ENCODE measurements around the gene COTL1. TPM values are rescaled to one million over a fixed set of nuclear protein-coding genes. Genes with fewer than 3 reads are reported as not detected.

COTL1 gene
- total and polyA plus RNA-seq, 2 donors from 2014 or later: 122 to 136 TPM

DNA sequence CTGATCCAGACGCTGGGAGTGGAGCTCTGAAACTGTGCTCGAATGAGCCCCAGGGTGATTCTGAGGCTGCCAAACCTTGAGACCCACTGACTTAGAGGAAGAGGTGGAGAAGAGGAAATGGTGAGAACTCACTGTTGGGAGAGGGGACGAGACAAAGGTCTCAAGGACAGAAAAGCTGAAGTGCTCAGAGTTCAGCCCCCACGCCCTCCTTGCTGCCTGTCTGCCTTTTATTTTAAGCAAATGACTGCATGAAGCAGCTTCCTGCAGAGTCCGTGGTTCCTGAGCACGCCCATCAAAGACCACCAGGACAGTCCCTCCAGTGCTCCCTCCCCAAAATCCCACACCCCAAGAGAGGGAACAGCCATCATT is 20.4 kb downstream of the COTL1 start:
- Histone ChIP-seq H3K36me3 (ENCODE audit: control insufficient read depth in 2 of 3, insufficient read depth in 3 of 3, low read length in 3 of 3) (no peaks in the 10 kb centered on the region), H3K9ac (ENCODE audit: low read length in 3 of 3) (peak overlapping the region in 1 of 3 donors; percentile 60), H3K4me3 (ENCODE audit: low read length in 3 of 3) (no peak overlapping the region), H3K27me3 (ENCODE audit: control insufficient read depth, insufficient read depth, low read length) (no peaks in the 10 kb centered on the region), H3K27ac (ENCODE audit: low read depth in 2 of 2, low read length in 2 of 2) (peak overlapping the region; percentile 7 to 65), H3K9me3 (ENCODE audit: control insufficient read depth in 2 of 3, insufficient read depth in 1 of 3, low read length in 3 of 3) (no peaks in the 10 kb centered on the region), H3K4me1 (ENCODE audit: control insufficient read depth in 2 of 3, insufficient read depth in 2 of 3, low read depth in 1 of 3, low read length in 3 of 3) (peaks cover 3 to 48% (median 4%) of the 10 kb centered on the region in 3 donors)
- DNase-seq (peak in 1 of 5 donors; percentile 48), FAIRE-seq (no peak)
- intact Hi-C loops (cut with DNase I): no loop called here
- TF ChIP-seq, protein P1, sequence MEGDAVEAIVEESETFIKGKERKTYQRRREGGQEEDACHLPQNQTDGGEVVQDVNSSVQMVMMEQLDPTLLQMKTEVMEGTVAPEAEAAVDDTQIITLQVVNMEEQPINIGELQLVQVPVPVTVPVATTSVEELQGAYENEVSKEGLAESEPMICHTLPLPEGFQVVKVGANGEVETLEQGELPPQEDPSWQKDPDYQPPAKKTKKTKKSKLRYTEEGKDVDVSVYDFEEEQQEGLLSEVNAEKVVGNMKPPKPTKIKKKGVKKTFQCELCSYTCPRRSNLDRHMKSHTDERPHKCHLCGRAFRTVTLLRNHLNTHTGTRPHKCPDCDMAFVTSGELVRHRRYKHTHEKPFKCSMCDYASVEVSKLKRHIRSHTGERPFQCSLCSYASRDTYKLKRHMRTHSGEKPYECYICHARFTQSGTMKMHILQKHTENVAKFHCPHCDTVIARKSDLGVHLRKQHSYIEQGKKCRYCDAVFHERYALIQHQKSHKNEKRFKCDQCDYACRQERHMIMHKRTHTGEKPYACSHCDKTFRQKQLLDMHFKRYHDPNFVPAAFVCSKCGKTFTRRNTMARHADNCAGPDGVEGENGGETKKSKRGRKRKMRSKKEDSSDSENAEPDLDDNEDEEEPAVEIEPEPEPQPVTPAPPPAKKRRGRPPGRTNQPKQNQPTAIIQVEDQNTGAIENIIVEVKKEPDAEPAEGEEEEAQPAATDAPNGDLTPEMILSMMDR (IDR thresholded peaks at IDR 0.05; ENCODE audit: borderline replicate concordance, extremely low read depth, insufficient read depth): no peak

DNA sequence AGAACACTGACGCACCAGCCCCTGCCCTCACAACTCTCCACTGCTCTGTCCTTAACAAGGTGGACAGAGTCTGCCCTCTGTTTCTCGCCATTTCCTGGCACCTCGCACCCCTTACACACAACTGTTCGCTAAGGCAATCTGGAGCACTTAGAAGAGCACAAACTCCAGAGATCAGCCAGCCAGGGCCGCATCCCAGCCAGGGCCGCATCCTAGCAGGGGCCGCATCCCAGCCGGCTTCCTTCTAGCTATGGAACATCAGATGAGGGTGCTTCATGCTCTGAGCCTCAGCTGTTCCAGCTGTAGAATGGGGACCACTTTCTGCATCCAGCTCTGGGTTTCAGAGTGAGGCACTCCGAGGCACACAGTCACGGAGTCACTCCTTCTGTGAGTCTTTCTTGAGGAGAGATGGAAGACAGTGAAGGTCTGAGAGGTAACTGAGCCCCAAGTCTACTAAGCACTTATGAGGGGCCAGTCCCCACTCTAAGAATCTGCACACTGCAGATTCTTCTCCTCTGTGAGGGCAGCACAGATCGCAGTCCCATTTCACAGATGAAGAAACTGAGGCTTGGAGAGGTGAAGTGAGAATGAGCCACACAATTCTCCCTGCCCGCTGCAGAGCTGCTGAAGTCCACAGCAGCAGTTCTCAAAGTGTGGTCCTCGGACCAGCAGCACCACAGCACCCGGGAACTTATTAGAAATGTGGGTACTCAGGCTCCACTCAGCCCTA is 20.9 kb downstream of the COTL1 start:
- intact Hi-C loops (cut with DNase I): no loop called here
- TF ChIP-seq, protein P1 (IDR thresholded peaks at IDR 0.05; ENCODE audit: borderline replicate concordance, extremely low read depth, insufficient read depth): no peak
- Histone ChIP-seq H3K36me3 (ENCODE audit: control insufficient read depth in 2 of 3, insufficient read depth in 3 of 3, low read length in 3 of 3) (no peaks in the 10 kb centered on the region), H3K27me3 (ENCODE audit: control insufficient read depth, insufficient read depth, low read length) (no peaks in the 10 kb centered on the region), H3K4me1 (ENCODE audit: control insufficient read depth in 2 of 3, insufficient read depth in 2 of 3, low read depth in 1 of 3, low read length in 3 of 3) (peaks cover 3 to 48% (median 4%) of the 10 kb centered on the region in 3 donors), H3K9me3 (ENCODE audit: control insufficient read depth in 2 of 3, insufficient read depth in 1 of 3, low read length in 3 of 3) (no peaks in the 10 kb centered on the region), H3K4me3 (ENCODE audit: low read length in 3 of 3) (no peak overlapping the region), H3K27ac (ENCODE audit: low read depth in 2 of 2, low read length in 2 of 2) (peak overlapping the region; percentile 7 to 65), H3K9ac (ENCODE audit: low read length in 3 of 3) (peak overlapping the region in 1 of 3 donors; percentile 60)
- DNase-seq: no peak
- FAIRE-seq: no peak

DNA sequence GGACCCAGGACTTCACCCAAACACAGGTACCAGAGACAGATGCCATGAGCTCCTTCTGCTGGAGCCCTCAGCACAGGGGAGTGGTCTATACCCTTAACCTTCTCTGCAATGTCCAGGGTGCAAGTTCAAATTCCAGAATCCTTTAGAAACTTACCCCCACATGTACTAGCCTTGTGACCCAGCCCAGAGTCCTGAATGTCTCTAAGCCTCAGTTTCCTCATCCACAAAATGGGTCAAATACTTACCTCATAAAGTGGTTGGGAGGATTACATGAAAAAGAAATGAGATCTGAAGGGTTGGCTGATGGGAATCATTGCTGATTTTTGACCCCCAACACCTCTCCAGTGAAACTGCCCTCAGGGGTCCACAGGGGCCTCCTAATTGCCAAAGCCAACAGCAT is 21.7 kb downstream of the COTL1 start:
- intact Hi-C loops (cut with DNase I): no loop called here
- no peak for DNase-seq
- no peaks in the 10 kb centered on the region for H3K27me3 ChIP-seq (ENCODE audit: control insufficient read depth, insufficient read depth, low read length)
- H3K9me3 ChIP-seq (ENCODE audit: control insufficient read depth in 2 of 3, insufficient read depth in 1 of 3, low read length in 3 of 3): no peaks in the 10 kb centered on the region
- peaks cover 3 to 45% (median 4%) of the 10 kb centered on the region in 3 donors for H3K4me1 ChIP-seq (ENCODE audit: control insufficient read depth in 2 of 3, insufficient read depth in 2 of 3, low read depth in 1 of 3, low read length in 3 of 3)
- TF ChIP-seq, protein P1 (IDR thresholded peaks at IDR 0.05; ENCODE audit: borderline replicate concordance, extremely low read depth, insufficient read depth): no peak
- no peak for FAIRE-seq
- no peak overlapping the region for H3K27ac ChIP-seq (ENCODE audit: low read depth in 2 of 2, low read length in 2 of 2)
- no peak overlapping the region for H3K4me3 ChIP-seq (ENCODE audit: low read length in 3 of 3)
- H3K9ac ChIP-seq (ENCODE audit: low read length in 3 of 3): no peak overlapping the region
- no peaks in the 10 kb centered on the region for H3K36me3 ChIP-seq (ENCODE audit: control insufficient read depth in 2 of 3, insufficient read depth in 3 of 3, low read length in 3 of 3)

All from kidney (tissue), 14 donors.